HG02840 (cell line): Measurements from ENCODE around the gene ZNF804B.
"Not testable (repeated sequence)": the region's sequence is repeated elsewhere in the genome, so short reads cannot be mapped to it uniquely, and the experiment has no call there.

Source experiments
- ATAC-seq: cut with Tn5 transposase; IDR thresholded peaks from one replicate; pipeline ENCODE4 v1.9.1; 2021; ENCODE audit warnings: mild to moderate bottlenecking, moderate library complexity, moderate number of reproducible peaks; ENCODE audit not compliant: unreplicated experiment, low FRiP score

The ZNF804B gene

DNA sequence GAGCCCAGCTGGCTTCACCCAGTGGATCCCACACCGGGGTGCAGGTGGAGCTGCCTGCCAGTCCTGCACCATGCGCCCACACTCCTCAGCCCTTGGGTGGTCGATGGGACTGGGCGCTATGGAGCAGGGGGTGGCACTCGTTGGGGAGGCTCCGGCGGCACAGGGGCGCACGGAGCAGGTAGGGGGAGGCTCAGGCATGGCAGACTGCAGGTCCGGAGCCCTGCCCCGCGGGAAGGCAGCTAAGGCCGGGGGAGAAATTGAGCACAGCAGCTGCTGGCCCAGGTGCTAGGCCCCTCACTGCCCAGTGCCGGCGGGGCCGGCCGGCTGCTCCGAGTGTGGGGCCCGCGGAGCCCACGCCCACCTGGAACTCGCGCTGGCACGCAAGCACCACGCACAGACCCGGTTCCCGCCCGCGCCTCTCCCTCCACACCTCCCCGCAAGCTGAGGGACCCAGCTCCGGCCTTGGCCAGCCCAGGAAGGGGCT, 469.2 kb downstream of the ZNF804B start:
- ATAC-seq, result not testable (repeated sequence)

DNA sequence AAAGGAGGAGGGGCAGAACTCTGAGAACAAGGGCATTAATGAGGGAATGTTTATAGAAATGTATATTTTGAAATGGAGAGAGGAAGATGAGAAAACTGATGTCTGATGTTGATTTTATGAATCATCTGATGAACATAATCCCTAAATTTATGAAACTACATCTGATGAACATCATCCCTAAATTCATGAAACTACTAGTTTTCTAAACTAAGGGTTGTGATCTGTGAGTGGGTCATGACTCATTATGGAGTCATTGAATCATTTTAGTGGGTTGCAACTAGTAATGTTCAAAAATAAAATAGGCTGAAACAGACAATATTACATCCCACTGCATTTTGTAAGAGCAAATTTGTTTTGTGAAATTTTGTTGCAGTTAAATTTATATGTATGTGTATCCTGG, 478.7 kb downstream of the ZNF804B start:
- ATAC-seq, result no peak

DNA sequence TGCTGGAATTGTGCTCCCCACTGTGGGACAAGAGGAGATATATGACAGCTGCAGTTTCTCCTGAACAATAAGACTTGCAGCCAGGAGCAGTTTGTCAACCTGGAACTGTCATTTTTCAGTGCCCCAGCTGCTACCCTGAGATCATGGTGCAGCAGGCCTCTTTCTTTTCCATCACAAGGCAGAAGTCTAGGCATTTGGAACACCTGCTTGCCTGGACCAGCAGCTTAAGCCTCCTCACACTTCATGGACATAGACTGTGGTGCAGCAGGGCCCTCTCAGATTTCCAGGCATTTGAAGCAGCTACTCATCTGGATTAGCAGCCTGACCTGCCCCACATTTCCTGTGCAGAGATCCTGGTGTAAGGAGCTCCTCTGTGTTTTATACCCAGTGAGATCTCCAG, 486.7 kb downstream of the ZNF804B start:
- no peak for ATAC-seq

DNA sequence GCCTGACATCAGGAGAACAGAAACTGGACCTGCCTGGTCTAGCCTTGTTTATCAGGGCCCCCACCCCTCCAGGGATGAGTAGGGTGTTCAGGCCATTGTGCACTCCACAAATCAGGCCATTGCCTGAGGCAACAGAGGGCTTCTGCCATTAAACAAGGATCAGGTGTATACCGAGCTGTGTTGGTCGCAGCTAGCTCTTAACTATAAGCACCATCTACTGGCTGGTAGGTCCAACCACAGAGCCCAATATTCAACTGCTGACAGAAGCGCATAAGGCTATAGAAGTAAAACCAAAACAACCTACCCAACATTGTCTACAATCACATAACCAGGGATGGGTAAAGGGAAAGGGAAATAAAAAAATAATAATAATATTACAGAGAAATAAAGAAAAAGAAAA, 487.7 kb downstream of the ZNF804B start:
- no peak for ATAC-seq

GRCh38 chr7:89259085-89259484, 499.6 kb downstream of the ZNF804B start:
- ATAC-seq, result no peak

DNA sequence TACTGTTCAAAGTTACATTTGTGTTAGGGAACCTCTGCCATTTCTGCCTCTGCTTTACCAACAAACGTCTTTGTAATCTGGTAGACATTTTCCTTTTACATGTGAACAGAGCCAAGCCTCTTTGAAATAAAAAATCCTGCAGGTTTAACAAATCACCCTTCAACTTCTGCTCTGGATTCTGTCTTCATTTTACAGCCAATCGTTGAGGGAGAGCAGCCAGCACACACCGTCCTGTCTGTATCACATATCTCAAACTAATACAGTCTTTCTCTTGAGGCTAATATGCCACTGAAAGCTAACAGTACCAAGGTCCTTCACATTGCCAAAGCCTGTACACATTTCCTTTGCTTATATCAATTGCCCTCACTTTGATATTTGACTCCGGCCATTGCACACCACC, 504.6 kb downstream of the ZNF804B start:
- ATAC-seq, result no peak

DNA sequence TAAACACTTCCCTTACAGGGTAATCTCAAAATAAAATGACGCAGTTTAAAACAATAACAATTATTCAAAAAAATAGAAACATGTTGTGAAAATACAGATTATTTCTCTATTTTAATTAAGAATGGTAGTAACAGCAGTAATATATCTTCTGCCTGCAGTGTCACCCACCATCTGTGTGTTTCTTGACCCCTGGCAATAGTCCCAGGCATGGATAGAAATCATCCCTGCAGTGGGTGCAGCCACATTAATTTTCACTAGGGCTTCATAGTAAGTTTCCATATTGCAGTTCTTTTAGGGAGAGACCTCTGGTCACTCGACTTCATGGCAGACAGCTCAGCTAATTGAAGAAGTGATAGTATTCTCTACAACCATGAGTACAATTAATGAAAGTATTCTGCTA, 506.1 kb downstream of the ZNF804B start:
- ATAC-seq, result no peak

DNA sequence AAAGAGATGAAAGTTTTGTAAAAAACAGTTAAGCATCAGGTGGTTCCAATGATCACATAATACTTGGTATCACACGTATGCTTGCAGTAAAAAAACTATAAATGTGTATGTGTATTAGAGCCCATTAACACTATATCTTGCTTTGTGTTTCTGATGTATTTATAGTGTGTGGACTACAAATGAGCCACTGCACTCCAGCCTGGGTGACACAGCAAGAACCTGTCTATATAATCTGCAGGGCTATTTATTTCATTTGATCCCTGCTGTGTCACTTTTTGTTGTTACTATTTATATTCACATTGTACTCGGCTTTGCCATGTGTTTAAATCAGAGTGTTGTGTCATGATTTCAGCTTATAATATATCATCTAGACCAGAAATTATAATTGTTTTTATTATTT, 523.8 kb downstream of the ZNF804B start:
- ATAC-seq, result no peak

- no peak for ATAC-seq
These were observed 549.0 kb downstream of the ZNF804B start for GRCh38 chr7:89308535-89308934.

DNA sequence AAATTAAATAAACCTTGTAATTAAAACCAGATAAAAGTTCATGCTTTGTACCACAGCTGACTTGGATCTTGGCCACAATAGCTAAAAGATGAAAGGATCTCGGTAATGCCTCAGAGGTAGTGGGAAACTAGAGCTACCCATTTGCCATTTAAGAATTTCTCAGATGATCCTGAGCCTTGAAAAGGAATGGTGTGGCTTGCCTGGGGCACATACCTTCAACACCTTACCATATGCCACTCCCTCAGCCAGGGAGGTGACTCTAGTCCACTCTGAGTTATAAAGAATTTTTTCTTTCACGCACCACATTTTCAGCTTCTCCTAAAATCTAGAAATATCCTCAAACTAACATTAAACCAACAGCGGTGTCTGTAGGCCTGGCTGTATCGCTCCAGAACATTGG, 552.4 kb downstream of the ZNF804B start:
- ATAC-seq, result no peak

- ATAC-seq, result no peak
These were observed 553.1 kb downstream of the ZNF804B start for GRCh38 chr7:89312551-89312950.

- ATAC-seq, result no peak
These were observed 557.2 kb downstream of the ZNF804B start for GRCh38 chr7:89316584-89317251.

- ATAC-seq, result no peak
These were observed 572.5 kb downstream of the ZNF804B start for GRCh38 chr7:89332026-89332425.

DNA sequence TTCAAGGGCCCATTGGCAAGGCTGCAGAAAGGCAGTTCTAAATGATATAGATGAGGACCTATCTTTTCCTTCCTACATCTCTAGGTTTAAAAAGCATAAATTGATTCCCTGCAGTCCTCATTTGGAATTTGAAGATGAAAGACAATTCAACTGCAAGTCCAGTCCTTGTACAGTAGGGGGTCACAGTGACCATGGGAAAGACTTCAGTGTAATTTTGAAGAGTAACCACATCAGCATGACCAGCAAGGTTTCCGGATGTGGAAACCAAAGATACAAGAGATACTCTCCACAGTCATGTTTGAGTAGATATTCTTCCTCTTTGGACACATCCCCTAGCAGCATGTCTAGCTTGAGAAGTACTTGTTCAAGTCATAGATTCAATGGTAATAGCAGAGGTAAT, 575.3 kb downstream of the ZNF804B start:
- no peak for ATAC-seq

GRCh38 chr7:89335490-89335889, 576.0 kb downstream of the ZNF804B start:
- no peak for ATAC-seq

GRCh38 chr7:89336121-89336520, 576.6 kb downstream of the ZNF804B start:
- no peak for ATAC-seq

- ATAC-seq, result no peak
These were observed 580.2 kb downstream of the ZNF804B start for GRCh38 chr7:89339748-89340147.

GRCh38 chr7:89357121-89357520, 597.6 kb downstream of the ZNF804B start:
- ATAC-seq, result no peak

GRCh38 chr7:89377219-89377618, 617.7 kb downstream of the ZNF804B start:
- no peak for ATAC-seq

- ATAC-seq, result no peak
These were observed 625.9 kb downstream of the ZNF804B start for GRCh38 chr7:89385411-89385810.
